GM12891 (cell line): ENCODE data around the gene PHRF1.

Experiments
- POLR2A ChIP-seq: IDR thresholded peaks from 2 replicates; pipeline ENCODE4 v1.6.1; 2011; ENCODE audit warnings: low read depth, low read length, control low read depth
- POLR2AphosphoS5 ChIP-seq: IDR thresholded peaks from 2 replicates; pipeline ENCODE4 v1.6.1; 2011; ENCODE audit warnings: low read depth, low read length, control low read depth

DNA sequence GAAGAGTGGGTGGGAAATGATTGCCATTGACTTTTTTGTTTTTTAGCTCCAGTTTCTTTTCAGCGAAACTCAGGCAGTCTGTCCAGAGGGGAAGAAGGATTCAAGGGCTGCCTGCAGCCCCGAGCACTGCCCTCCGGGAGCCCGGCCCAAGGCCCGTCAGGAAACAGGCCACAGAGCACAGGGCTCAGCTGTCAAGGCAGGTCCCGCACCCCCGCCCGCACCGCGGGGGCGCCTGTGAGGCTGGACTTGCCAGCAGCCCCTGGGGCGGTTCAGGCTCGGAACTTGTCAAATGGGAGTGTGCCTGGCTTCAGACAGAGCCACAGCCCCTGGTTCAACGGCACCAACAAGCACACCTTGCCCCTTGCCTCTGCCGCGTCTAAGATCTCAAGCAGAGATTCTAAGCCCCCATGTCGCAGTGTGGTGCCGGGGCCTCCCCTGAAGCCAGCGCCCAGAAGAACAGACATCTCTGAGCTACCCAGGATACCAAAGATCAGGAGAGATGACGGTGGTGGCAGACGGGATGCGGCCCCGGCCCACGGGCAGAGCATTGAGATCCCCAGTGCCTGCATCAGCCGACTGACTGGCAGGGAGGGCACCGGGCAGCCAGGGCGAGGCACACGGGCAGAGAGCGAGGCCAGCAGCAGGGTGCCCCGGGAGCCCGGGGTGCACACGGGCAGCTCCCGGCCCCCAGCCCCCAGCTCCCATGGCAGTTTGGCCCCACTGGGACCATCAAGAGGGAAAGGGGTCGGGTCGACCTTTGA lies 30.9 kb downstream of the PHRF1 start:
- TF ChIP-seq POLR2A (no peak), POLR2AphosphoS5 (no peak)
